Naive B cell (primary cell): ENCODE data around the gene AGAP1. TPM values are rescaled to one million over a fixed set of nuclear protein-coding genes. Genes with fewer than 3 reads are reported as not detected.

Experiments used
- ATAC-seq, 2 donors: fragments of 150-1000 bp; cut with Tn5 transposase; 2 replicates each; pipeline ENCODE4 v1.10.0; 2021; ENCODE audit warnings: low read depth in 2 of 2, mild to moderate bottlenecking in 2 of 2, moderate library complexity in 2 of 2
- DNase-seq: peaks from one replicate; pipeline ENCODE4 v3.0.0; 2022
- H3K27ac Mint-ChIP-seq, 6 donors: one replicate each; pipeline ENCODE4 v1.8.0; 2020 to 2022; ENCODE audit warnings: mild to moderate bottlenecking in 6 of 6, mixed read lengths in 6 of 6, moderate library complexity in 5 of 6, inconsistent platforms in 2 of 6
- H3K27me3 Mint-ChIP-seq, 3 donors: one replicate each; pipeline ENCODE4 v1.8.0; 2021 to 2022; ENCODE audit warnings: mixed read lengths in 3 of 3, mild to moderate bottlenecking in 1 of 3
- H3K36me3 Mint-ChIP-seq, 2 donors: one replicate each; pipeline ENCODE4 v1.8.0; 2020 to 2022; ENCODE audit warnings: mixed read lengths in 2 of 2, inconsistent platforms in 1 of 2, mild to moderate bottlenecking in 1 of 2
- H3K4me1 Mint-ChIP-seq, 3 donors: one replicate each; pipeline ENCODE4 v1.8.0; 2020 to 2022; ENCODE audit warnings: mixed read lengths in 3 of 3, inconsistent platforms in 1 of 3, mild to moderate bottlenecking in 1 of 3, moderate library complexity in 1 of 3
- H3K4me3 Mint-ChIP-seq, 8 donors: one replicate each; pipeline ENCODE4 v1.8.0; 2020 to 2022; ENCODE audit warnings: mild to moderate bottlenecking in 8 of 8, mixed read lengths in 8 of 8, moderate library complexity in 8 of 8, inconsistent platforms in 2 of 8
- H3K9me3 Mint-ChIP-seq, 7 donors: one replicate each; pipeline ENCODE4 v1.8.0; 2020 to 2022; ENCODE audit warnings: mixed read lengths in 7 of 7, mild to moderate bottlenecking in 5 of 7, inconsistent platforms in 2 of 7, moderate library complexity in 1 of 7
- polyA plus RNA-seq, 6 donors: library from polyadenylated mRNA; unstranded; fragments of 300-500 nt; fragmentation: Illumina TruSeq; gene quantifications; one replicate each; pipeline ENCODE4 v1.2.3, GENCODE V29; 2021; ENCODE audit warnings: low read depth in 6 of 6

Gene AGAP1
- polyA plus RNA-seq, 6 donors from 2014 or later, result not detected

DNA sequence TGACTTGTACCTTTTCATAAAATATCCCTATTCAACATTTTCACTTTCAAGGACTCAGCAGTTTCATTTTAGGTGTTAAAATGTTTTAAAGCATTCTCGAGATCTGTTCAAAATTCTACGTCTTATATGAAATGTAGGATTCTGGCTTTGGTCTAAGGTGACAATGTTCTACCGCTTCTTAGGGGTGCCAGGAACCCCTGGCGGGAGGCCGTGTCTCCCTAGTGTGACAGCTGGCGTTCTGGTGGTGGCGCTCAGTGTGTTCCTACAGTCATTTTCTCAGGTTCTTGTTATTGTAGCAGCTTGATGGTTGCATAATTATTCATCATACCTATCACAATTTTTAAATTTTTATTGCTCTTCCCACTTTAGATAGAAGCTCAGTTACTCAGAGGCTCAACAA is 204.6 kb downstream of the AGAP1 start:
- no peak for DNase-seq
- H3K27ac Mint-ChIP-seq, result no peak overlapping the region

DNA sequence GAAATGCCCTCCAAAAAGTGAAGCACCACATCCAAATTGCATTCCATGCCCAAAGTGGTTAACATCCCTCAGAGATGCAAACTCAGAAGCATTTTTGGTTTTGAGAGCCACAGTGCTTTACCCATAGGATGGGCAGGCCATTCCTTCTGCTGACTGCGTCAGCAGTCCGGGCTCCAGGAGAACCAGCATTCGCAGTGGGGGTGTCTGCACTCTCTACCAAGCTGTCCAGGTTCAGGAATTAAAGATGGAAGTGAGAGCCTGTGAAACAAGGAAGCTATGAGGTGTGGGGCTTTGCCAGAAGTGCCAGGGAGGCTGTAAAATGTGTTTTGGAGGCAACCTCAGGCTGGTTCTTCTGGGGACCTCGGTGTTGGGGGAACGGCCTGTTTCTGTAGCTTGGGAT is 205.7 kb downstream of the AGAP1 start:
- Mint-ChIP-seq H3K27ac (peak overlapping the region in 2 of 6 donors; percentile 20 to 24), H3K4me3 (no peak overlapping the region), H3K36me3 (no peaks in the 10 kb centered on the region), H3K27me3 (peaks cover 4 to 19% (median 6%) of the 10 kb centered on the region in 3 donors), H3K4me1 (no peaks in the 10 kb centered on the region), H3K9me3 (no peaks in the 10 kb centered on the region)
- DNase-seq (no peak), ATAC-seq (no peak)

More for the DNA sequence above, 204.6 kb downstream of the AGAP1 start:
- Mint-ChIP-seq H3K9me3 (no peaks in the 10 kb centered on the region), H3K36me3 (no peaks in the 10 kb centered on the region), H3K4me3 (no peak overlapping the region), H3K4me1 (no peaks in the 10 kb centered on the region), H3K27me3 (peaks cover 4 to 19% (median 6%) of the 10 kb centered on the region in 3 donors)
- no peak for ATAC-seq

DNA sequence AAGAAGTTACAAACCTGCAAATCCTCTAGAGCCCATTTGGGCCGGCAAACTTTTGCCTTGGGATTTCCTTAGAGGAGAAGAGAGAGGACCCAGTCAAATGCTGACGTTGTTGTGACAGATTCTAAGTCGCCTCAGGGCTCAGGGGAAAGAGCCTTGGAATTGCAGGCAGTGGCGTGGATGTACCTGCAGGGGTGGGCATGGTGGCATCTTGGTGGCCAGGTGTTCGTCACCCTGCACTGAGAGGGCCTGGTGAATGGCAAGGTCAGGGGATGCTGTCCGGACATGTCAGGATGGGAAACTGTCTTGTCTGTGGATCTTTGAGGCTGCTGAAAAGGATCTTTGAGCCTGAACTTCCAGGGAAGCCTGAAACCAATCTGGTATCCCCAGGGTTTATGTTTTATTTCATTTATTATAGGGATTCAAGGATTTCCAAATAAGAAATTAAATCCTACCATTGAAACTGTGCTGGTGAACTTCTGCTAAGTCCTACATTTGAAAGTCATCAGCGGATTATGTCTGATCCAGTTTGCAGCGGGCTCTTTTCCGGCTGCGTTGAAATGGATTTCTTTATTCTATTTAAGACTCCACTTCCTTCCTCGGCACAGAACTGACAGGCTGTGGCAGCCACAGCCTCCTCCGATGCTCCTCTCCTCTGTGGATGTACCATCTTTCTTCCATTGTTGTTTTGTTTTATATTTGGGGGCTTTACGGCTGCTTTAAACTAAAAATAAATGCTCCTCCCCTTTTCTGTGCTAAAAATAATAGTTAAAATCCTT is 207.6 kb downstream of the AGAP1 start:
- ATAC-seq, result no peak

DNA sequence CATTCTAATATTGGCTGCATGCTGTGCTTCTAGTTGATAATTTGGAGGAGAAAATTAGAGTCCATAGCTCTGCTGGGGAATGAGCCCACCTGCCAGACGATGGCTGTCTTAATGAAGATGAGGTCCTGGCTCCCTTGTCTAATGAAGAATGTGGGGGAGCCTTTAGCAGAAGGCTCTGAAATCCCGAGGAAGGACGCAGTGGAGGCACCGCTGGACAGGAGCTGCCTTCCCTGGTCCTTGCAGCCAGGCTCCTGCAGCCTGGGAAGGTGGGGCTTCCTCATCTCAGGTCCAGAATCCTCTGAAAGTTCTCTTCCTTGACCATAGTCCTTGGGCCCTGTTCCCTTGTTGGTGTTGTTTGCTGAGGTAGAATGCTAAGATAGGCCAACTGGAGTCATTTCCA is 208.3 kb downstream of the AGAP1 start:
- H3K27me3 Mint-ChIP-seq, result peaks cover 4 to 19% (median 6%) of the 10 kb centered on the region in 3 donors
- no peak for ATAC-seq
- no peaks in the 10 kb centered on the region for H3K4me1 Mint-ChIP-seq
- no peak overlapping the region for H3K27ac Mint-ChIP-seq
- no peaks in the 10 kb centered on the region for H3K36me3 Mint-ChIP-seq
- no peak for DNase-seq
- H3K4me3 Mint-ChIP-seq, result no peak overlapping the region
- no peaks in the 10 kb centered on the region for H3K9me3 Mint-ChIP-seq

More for the DNA sequence above, 207.6 kb downstream of the AGAP1 start:
- Mint-ChIP-seq H3K9me3 (no peaks in the 10 kb centered on the region), H3K27me3 (peaks cover 4 to 19% (median 6%) of the 10 kb centered on the region in 3 donors), H3K4me3 (no peak overlapping the region), H3K36me3 (no peaks in the 10 kb centered on the region), H3K4me1 (no peaks in the 10 kb centered on the region), H3K27ac (no peak overlapping the region)
- DNase-seq, result no peak

DNA sequence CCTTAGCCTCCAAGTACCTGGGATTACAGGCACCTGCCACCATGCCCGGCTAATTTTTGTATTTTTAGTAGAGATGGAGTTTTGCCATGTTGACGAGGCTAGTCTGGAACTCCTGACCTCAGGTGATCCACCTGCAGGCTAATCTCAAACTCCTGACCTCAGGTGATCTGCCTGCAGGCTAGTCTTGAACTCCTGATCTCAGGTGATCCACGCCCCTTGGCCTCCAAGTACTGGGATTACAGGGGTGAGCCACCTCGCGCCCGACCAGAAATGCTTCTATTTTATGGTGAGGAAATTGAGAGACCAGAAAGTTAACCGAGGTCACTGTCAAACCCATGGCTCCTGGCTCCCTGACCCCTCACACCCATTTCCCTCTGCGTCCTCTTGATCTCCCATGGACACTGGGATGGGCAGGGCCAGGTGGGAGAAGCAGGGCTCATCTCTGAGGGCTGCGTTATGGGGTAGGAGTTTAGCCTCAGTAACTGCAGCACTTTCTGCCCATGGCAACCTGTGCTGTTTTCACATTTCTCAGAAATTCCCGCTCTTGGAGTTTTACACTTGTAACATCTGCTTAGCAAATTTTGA is 210.0 kb downstream of the AGAP1 start:
- Mint-ChIP-seq H3K4me1 (no peaks in the 10 kb centered on the region), H3K27me3 (peaks cover 4 to 15% (median 6%) of the 10 kb centered on the region in 3 donors), H3K27ac (peak overlapping the region in 1 of 6 donors; percentile 29), H3K4me3 (no peak overlapping the region), H3K9me3 (peaks cover 0 to 3% (median 0%) of the 10 kb centered on the region in 7 donors), H3K36me3 (no peaks in the 10 kb centered on the region)
- no peak for DNase-seq
- no peak for ATAC-seq

DNA sequence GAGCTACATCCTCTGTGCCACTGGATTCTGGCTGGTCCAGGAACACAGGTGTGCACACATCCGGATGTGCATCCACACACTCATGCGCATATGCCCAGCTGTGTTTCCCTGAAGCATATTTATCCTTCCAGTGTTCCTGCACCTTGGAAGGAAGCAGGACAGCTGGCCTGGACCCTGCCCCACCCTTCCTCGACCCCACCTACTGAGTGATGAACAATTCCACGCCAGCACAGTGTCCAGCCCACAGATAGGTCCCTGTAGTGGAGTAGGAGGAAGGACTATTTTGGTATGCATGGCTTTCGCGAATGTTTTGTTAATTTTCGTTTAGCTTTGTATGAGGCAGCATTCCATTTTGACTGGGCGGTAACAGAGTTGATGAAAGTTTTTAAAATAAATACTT is 211.5 kb downstream of the AGAP1 start:
- Mint-ChIP-seq H3K4me1 (no peaks in the 10 kb centered on the region), H3K9me3 (peaks cover 0 to 3% (median 0%) of the 10 kb centered on the region in 7 donors), H3K27me3 (peaks cover 4 to 10% (median 6%) of the 10 kb centered on the region in 3 donors), H3K4me3 (no peak overlapping the region), H3K27ac (no peak overlapping the region), H3K36me3 (no peaks in the 10 kb centered on the region)
- ATAC-seq (no peak), DNase-seq (no peak)

DNA sequence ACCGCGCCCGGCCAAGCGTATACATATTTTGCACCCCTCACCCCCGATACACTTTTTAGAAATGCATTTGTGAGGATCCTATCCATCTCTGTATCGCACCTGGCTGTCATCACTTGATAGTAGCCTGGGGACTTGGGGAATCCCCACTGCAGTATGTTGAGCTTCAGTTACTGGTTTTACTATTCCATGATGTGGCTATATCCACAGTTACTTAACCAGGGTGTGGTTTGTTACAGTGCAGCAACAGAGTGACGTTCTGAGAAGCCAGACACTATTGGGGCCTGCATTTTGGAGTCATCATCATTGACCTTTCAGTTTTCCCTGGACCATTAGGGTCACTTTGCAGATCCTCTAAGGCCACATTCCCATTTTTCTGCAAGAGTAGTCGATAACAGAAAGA is 212.7 kb downstream of the AGAP1 start:
- no peak for ATAC-seq

DNA sequence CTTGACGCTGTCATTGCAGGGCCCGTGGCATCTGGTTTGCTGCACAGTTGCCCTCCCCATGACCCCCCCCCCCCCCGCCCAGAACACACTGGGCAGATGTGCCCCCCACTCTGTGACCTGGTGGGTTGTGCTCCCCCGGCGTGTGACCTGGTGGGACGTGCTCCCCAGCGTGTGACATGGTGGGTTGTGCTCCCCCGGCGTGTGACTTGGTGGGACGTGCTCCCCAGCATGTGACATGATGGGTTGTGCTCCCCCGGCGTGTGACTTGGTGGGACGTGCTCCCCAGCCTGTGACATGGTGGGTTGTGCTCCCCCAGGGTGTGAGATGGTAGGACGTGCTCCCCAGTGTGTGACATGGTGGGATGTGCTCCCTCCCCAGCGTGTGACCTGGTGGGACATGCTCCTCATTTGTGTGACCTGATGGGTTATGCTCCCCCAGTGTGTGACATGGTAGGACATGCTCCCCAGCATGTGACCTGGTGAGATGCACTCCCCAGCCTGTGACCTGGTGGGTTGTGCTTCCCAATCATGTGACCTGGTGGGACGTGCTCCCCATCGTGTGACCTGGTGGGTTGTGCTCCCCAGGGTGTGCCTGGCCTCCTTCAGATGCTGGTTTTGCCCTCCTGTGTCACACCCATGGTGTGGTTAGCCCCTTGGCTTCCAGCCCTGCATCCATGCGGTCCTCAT is 213.7 kb downstream of the AGAP1 start:
- Mint-ChIP-seq H3K4me3 (no peak overlapping the region), H3K27ac (peak overlapping the region in 1 of 6 donors; percentile 21), H3K9me3 (peaks cover 0 to 3% (median 0%) of the 10 kb centered on the region in 7 donors), H3K27me3 (peaks cover under 1 to 10% (median 2%) of the 10 kb centered on the region in 3 donors), H3K4me1 (no peaks in the 10 kb centered on the region), H3K36me3 (no peaks in the 10 kb centered on the region)
- DNase-seq, result no peak
- no peak for ATAC-seq

More for the DNA sequence above, 212.7 kb downstream of the AGAP1 start:
- Mint-ChIP-seq H3K36me3 (no peaks in the 10 kb centered on the region), H3K4me1 (no peaks in the 10 kb centered on the region), H3K4me3 (no peak overlapping the region), H3K27ac (no peak overlapping the region), H3K9me3 (peaks cover 0 to 3% (median 0%) of the 10 kb centered on the region in 7 donors), H3K27me3 (peaks cover 4 to 10% (median 6%) of the 10 kb centered on the region in 3 donors)
- no peak for DNase-seq

DNA sequence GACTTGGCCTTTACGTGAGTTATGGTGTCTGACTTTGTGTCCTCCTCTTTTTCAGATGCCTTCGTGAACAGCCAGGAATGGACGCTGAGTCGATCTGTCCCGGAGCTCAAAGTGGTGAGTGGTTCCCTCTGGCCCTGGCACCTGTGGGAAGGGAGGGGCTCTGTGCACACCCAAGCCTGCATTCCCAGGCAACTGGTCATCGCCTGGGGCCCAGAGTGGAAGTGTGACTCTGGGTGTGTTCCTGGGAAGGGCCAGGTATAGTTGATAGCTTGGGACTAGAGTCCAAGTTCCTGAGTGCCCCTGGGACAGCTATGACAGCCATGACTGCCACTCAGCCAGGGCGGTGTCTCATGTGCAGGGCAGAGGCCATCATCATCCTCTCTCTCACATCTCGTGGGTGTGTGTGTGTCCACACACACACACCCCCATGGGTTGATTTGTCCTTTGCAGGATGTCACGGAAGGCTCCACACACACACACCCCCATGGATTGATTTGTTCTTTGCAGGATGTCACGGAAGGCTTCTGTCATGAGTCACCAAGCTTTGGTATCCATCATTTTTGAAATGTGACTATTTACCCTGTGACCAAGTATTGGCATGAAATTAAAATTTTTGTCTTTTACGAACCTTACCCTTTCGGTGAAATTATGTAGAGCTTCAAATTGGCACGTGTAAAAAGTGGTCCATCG is 215.4 kb downstream of the AGAP1 start:
- Mint-ChIP-seq H3K36me3 (no peaks in the 10 kb centered on the region), H3K4me1 (no peaks in the 10 kb centered on the region), H3K27ac (no peak overlapping the region), H3K27me3 (peaks cover 0 to 14% (median 12%) of the 10 kb centered on the region in 3 donors), H3K9me3 (peaks cover 0 to 3% (median 0%) of the 10 kb centered on the region in 7 donors), H3K4me3 (no peak overlapping the region)
- no peak for ATAC-seq
- DNase-seq, result no peak

DNA sequence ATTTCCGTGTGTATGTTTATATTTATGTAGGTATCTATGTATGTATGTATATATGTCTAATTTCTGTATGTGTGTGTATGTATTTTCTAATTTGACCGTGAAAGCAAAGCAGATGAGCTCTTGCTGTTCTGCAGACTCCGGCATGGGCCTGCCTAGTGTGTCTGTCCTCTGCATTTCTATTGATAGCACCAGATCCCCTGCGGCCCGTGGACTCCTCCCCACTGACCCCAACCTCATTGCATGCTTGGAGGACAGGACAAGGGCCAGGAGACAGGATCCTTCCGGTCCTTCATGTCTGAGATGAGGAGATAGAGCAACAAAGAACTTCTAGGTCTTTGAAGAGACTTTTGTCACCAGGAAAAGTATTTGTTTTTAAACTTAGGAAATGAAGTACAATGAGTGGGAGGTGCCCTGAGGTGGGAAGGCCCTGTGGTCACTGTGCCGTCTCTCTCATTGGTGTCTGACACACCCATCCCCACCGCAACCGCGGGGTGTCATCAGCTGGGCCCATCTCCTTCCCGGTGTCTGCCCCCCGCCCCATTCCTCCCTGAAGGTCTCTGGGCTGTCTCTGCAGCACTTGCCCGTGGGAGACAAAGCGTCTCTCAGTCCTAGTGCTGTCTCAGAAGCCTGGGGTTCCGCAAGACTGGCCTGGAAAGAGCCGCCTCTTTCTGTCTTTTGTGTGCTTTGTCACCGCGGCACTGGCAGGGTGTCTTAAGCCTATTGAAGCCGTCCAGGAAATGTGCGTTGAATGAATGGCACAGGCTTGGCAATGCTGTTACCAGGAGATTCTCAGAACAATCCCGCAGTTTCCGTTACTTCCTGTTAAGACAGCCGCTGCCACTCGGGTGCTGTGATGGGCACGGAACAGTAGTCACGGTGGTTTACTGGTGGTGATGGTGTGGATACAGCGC is 216.4 kb downstream of the AGAP1 start:
- Mint-ChIP-seq H3K4me3 (no peak overlapping the region), H3K36me3 (no peaks in the 10 kb centered on the region)

DNA sequence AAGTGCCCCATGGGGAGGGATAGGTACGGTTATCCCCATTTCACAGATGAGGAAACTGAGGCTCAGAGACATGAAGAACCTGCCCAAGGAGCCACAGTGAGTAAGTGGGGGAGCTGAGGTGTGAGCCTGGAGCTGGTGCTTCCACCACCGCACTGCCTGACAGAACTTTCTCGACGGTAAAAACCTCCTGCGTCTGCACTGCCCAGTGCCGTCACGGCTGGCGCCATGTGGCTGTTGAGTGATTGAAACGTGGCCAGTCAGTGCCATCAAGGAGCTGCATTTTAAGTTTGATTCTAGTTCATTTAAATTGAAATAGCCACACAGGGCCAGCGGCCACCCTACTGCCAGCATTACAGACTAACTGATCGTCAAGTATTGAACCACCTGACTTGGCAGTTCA is 217.1 kb downstream of the AGAP1 start:
- peaks cover 11 to 24% (median 14%) of the 10 kb centered on the region in 3 donors for H3K27me3 Mint-ChIP-seq
- H3K36me3 Mint-ChIP-seq, result no peaks in the 10 kb centered on the region
- peak overlapping the region in 1 of 6 donors; percentile 30 for H3K27ac Mint-ChIP-seq
- peaks cover 0 to 3% (median 0%) of the 10 kb centered on the region in 7 donors for H3K9me3 Mint-ChIP-seq
- H3K4me1 Mint-ChIP-seq, result no peaks in the 10 kb centered on the region
- ATAC-seq (no peak), DNase-seq (no peak)
- H3K4me3 Mint-ChIP-seq, result no peak overlapping the region

More for the DNA sequence above, 216.4 kb downstream of the AGAP1 start:
- Mint-ChIP-seq H3K27ac (no peak overlapping the region), H3K27me3 (peaks cover 5 to 19% (median 14%) of the 10 kb centered on the region in 3 donors), H3K9me3 (peaks cover 0 to 3% (median 0%) of the 10 kb centered on the region in 7 donors), H3K4me1 (no peaks in the 10 kb centered on the region)
- ATAC-seq (no peak), DNase-seq (no peak)

DNA sequence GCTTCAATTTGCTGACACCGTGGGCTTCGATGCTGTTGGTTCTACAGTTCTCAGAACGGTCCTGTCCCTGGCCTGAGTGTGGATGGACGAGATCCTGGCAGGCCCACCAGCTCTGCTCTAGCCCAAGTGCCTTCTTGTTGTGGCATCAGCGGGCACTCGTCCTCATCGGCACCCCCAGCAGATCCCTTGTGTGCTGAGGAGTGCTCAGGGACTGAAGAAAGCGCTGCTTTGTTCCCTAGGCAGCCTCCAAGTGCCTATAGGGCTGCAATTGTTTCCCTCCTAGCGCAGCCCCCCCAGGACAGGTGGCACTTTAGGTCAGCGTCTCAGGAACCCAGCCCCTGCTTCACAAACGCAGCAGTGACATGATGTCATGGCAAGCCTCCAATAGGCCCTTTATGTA is 217.7 kb downstream of the AGAP1 start:
- no peak overlapping the region for H3K4me3 Mint-ChIP-seq
- no peak for DNase-seq
- peaks cover 0 to 3% (median 0%) of the 10 kb centered on the region in 7 donors for H3K9me3 Mint-ChIP-seq
- no peaks in the 10 kb centered on the region for H3K4me1 Mint-ChIP-seq
- H3K27ac Mint-ChIP-seq, result no peak overlapping the region
- peaks cover 14 to 28% (median 16%) of the 10 kb centered on the region in 3 donors for H3K27me3 Mint-ChIP-seq
- ATAC-seq, result no peak
- no peaks in the 10 kb centered on the region for H3K36me3 Mint-ChIP-seq
